OCI-LY3 (cell line): ENCODE measurements around the gene DOK3.

Experiments used
- EZH2phosphoT487 ChIP-seq: fragments of 200-600 bp; shearing (Covaris generic); IDR thresholded peaks from 2 replicates; pipeline ENCODE4 v1.6.1; 2018; ENCODE audit warnings: antibody characterized with exemption, mixed run types, low read depth
- TF ChIP-seq, protein P1 (sequence below): fragments of 200-600, 300-600 bp; sonication (generic); IDR thresholded peaks from 2 replicates; pipeline ENCODE4 v1.5.1; 2014; ENCODE audit warnings: antibody characterized with exemption, low read length, low read depth

DNA sequence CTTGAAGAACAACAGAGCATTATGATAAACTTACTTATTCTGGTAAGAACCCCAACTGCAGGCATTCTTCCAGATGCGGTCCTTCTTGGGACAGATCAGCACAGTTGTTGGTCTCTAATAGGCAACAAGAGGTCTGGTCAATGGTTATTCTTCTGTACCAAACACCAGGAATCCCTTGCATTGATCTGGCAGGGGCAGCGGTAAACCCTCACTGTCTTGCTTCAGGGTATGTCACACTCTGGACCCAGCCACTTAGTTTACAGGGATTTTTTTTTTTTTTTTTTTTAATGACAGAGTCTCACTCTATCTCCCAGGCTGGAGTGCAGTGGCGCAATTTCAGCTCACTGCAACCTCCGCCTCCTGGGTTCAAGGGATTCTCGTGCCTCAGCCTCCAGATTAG, 46.0 kb upstream of the DOK3 start:
- TF ChIP-seq, protein P1, sequence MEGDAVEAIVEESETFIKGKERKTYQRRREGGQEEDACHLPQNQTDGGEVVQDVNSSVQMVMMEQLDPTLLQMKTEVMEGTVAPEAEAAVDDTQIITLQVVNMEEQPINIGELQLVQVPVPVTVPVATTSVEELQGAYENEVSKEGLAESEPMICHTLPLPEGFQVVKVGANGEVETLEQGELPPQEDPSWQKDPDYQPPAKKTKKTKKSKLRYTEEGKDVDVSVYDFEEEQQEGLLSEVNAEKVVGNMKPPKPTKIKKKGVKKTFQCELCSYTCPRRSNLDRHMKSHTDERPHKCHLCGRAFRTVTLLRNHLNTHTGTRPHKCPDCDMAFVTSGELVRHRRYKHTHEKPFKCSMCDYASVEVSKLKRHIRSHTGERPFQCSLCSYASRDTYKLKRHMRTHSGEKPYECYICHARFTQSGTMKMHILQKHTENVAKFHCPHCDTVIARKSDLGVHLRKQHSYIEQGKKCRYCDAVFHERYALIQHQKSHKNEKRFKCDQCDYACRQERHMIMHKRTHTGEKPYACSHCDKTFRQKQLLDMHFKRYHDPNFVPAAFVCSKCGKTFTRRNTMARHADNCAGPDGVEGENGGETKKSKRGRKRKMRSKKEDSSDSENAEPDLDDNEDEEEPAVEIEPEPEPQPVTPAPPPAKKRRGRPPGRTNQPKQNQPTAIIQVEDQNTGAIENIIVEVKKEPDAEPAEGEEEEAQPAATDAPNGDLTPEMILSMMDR, result no peak
- no peak for TF ChIP-seq EZH2phosphoT487
